Memory B cell (primary cell): ENCODE data around the gene LDLRAD3.

Source experiments
- ATAC-seq: fragments of 150-1000 bp; cut with Tn5 transposase; 2 replicates; pipeline ENCODE4 v1.10.0; 2021; ENCODE audit warnings: low read depth, mild to moderate bottlenecking, moderate library complexity
- DNase-seq, 2 donors: peaks; one replicate each; pipeline ENCODE4 v3.0.0; 2022; ENCODE audit warnings: low spot score in 2 of 2
- H3K27ac Mint-ChIP-seq: one replicate; pipeline ENCODE4 v1.8.0; 2022; ENCODE audit warnings: mild to moderate bottlenecking, moderate library complexity, mixed read lengths
- H3K27me3 Mint-ChIP-seq: one replicate; pipeline ENCODE4 v1.8.0; 2022; ENCODE audit warnings: mixed read lengths
- H3K36me3 Mint-ChIP-seq: one replicate; pipeline ENCODE4 v1.8.0; 2022; ENCODE audit warnings: mild to moderate bottlenecking, mixed read lengths
- H3K4me1 Mint-ChIP-seq: one replicate; pipeline ENCODE4 v1.8.0; 2022; ENCODE audit warnings: mixed read lengths
- H3K4me3 Mint-ChIP-seq: one replicate; pipeline ENCODE4 v1.8.0; 2022; ENCODE audit warnings: mild to moderate bottlenecking, moderate library complexity, mixed read lengths
- H3K9me3 Mint-ChIP-seq: one replicate; pipeline ENCODE4 v1.8.0; 2022; ENCODE audit warnings: mixed read lengths

LDLRAD3 gene

GRCh38 chr11:36073411-36074203 lies 129.7 kb downstream of the LDLRAD3 start:
- H3K4me3 Mint-ChIP-seq: no peak overlapping the region
- no peaks in the 10 kb centered on the region for H3K36me3 Mint-ChIP-seq
- H3K27ac Mint-ChIP-seq: no peak overlapping the region
- H3K27me3 Mint-ChIP-seq: peaks cover 14% of the 10 kb centered on the region
- no peak for DNase-seq
- no peak for ATAC-seq
- no peaks in the 10 kb centered on the region for H3K4me1 Mint-ChIP-seq
- peaks cover 2% of the 10 kb centered on the region for H3K9me3 Mint-ChIP-seq

- Mint-ChIP-seq H3K36me3 (no peaks in the 10 kb centered on the region), H3K9me3 (peaks cover 1% of the 10 kb centered on the region), H3K27me3 (peaks cover 15% of the 10 kb centered on the region), H3K27ac (no peak overlapping the region), H3K4me3 (no peak overlapping the region), H3K4me1 (no peaks in the 10 kb centered on the region)
- ATAC-seq (no peak), DNase-seq (no peak)
These were observed 131.1 kb downstream of the LDLRAD3 start for GRCh38 chr11:36074941-36075431.

GRCh38 chr11:36077368-36077767 lies 133.5 kb downstream of the LDLRAD3 start:
- peaks cover 1% of the 10 kb centered on the region for H3K9me3 Mint-ChIP-seq
- H3K27ac Mint-ChIP-seq: no peak overlapping the region
- no peak for DNase-seq
- no peak overlapping the region for H3K4me3 Mint-ChIP-seq
- H3K36me3 Mint-ChIP-seq: no peaks in the 10 kb centered on the region
- no peak for ATAC-seq
- H3K4me1 Mint-ChIP-seq: no peaks in the 10 kb centered on the region
- H3K27me3 Mint-ChIP-seq: peaks cover 9% of the 10 kb centered on the region

- Mint-ChIP-seq H3K4me1 (no peaks in the 10 kb centered on the region), H3K4me3 (no peak overlapping the region), H3K9me3 (peaks cover 5% of the 10 kb centered on the region), H3K27ac (no peak overlapping the region), H3K36me3 (no peaks in the 10 kb centered on the region), H3K27me3 (peaks cover 13% of the 10 kb centered on the region)
- no peak for DNase-seq
- no peak for ATAC-seq
These were observed 134.2 kb downstream of the LDLRAD3 start for GRCh38 chr11:36077886-36078685.

GRCh38 chr11:36078686-36079055 lies 134.8 kb downstream of the LDLRAD3 start:
- Mint-ChIP-seq H3K9me3 (peaks cover 5% of the 10 kb centered on the region), H3K4me3 (no peak overlapping the region), H3K27me3 (peaks cover 13% of the 10 kb centered on the region), H3K27ac (no peak overlapping the region), H3K36me3 (no peaks in the 10 kb centered on the region), H3K4me1 (no peaks in the 10 kb centered on the region)
- DNase-seq (no peak), ATAC-seq (no peak)

GRCh38 chr11:36079878-36080675 lies 136.2 kb downstream of the LDLRAD3 start:
- DNase-seq: no peak
- no peak overlapping the region for H3K27ac Mint-ChIP-seq
- ATAC-seq: no peak
- peaks cover 10% of the 10 kb centered on the region for H3K27me3 Mint-ChIP-seq
- no peaks in the 10 kb centered on the region for H3K4me1 Mint-ChIP-seq
- H3K9me3 Mint-ChIP-seq: peaks cover 8% of the 10 kb centered on the region
- H3K36me3 Mint-ChIP-seq: no peaks in the 10 kb centered on the region
- no peak overlapping the region for H3K4me3 Mint-ChIP-seq

GRCh38 chr11:36081274-36081945 lies 137.5 kb downstream of the LDLRAD3 start:
- ATAC-seq (no peak), DNase-seq (no peak)
- H3K27me3 Mint-ChIP-seq: peaks cover 10% of the 10 kb centered on the region
- peaks cover 12% of the 10 kb centered on the region for H3K9me3 Mint-ChIP-seq
- no peaks in the 10 kb centered on the region for H3K36me3 Mint-ChIP-seq
- no peak overlapping the region for H3K4me3 Mint-ChIP-seq
- H3K4me1 Mint-ChIP-seq: no peaks in the 10 kb centered on the region
- H3K27ac Mint-ChIP-seq: no peak overlapping the region

- H3K9me3 Mint-ChIP-seq: peaks cover 11% of the 10 kb centered on the region
- ATAC-seq: no peak
- no peak for DNase-seq
- H3K27me3 Mint-ChIP-seq: peaks cover 9% of the 10 kb centered on the region
- no peaks in the 10 kb centered on the region for H3K36me3 Mint-ChIP-seq
- no peak overlapping the region for H3K4me3 Mint-ChIP-seq
- H3K4me1 Mint-ChIP-seq: no peaks in the 10 kb centered on the region
- H3K27ac Mint-ChIP-seq: no peak overlapping the region
These were observed 142.5 kb downstream of the LDLRAD3 start for GRCh38 chr11:36086366-36086765.

- ATAC-seq (no peak), DNase-seq (no peak)
- Mint-ChIP-seq H3K9me3 (peaks cover 9% of the 10 kb centered on the region), H3K27me3 (peaks cover 11% of the 10 kb centered on the region), H3K4me1 (no peaks in the 10 kb centered on the region), H3K27ac (no peak overlapping the region), H3K36me3 (no peaks in the 10 kb centered on the region), H3K4me3 (no peak overlapping the region)
These were observed 144.6 kb downstream of the LDLRAD3 start for GRCh38 chr11:36088266-36088972.

- peaks cover 13% of the 10 kb centered on the region for H3K9me3 Mint-ChIP-seq
- no peaks in the 10 kb centered on the region for H3K36me3 Mint-ChIP-seq
- no peak overlapping the region for H3K27ac Mint-ChIP-seq
- H3K4me1 Mint-ChIP-seq: no peaks in the 10 kb centered on the region
- DNase-seq: no peak
- H3K4me3 Mint-ChIP-seq: no peak overlapping the region
- ATAC-seq: no peak
- H3K27me3 Mint-ChIP-seq: peaks cover 17% of the 10 kb centered on the region
These were observed 146.1 kb downstream of the LDLRAD3 start for GRCh38 chr11:36089920-36090319.

- H3K9me3 Mint-ChIP-seq: peaks cover 10% of the 10 kb centered on the region
- no peaks in the 10 kb centered on the region for H3K36me3 Mint-ChIP-seq
- H3K4me3 Mint-ChIP-seq: no peak overlapping the region
- H3K27me3 Mint-ChIP-seq: peaks cover 17% of the 10 kb centered on the region
- H3K4me1 Mint-ChIP-seq: no peaks in the 10 kb centered on the region
- no peak overlapping the region for H3K27ac Mint-ChIP-seq
- ATAC-seq (no peak), DNase-seq (no peak)
These were observed 146.7 kb downstream of the LDLRAD3 start for GRCh38 chr11:36090356-36091109.

GRCh38 chr11:36091256-36091811 lies 147.5 kb downstream of the LDLRAD3 start:
- peaks cover 17% of the 10 kb centered on the region for H3K27me3 Mint-ChIP-seq
- H3K4me1 Mint-ChIP-seq: no peaks in the 10 kb centered on the region
- no peak overlapping the region for H3K4me3 Mint-ChIP-seq
- DNase-seq: no peak
- H3K36me3 Mint-ChIP-seq: no peaks in the 10 kb centered on the region
- H3K9me3 Mint-ChIP-seq: peaks cover 7% of the 10 kb centered on the region
- no peak for ATAC-seq
- no peak overlapping the region for H3K27ac Mint-ChIP-seq
